Liver (tissue), 9 donors: ENCODE data around the gene VAC14. TPM values are rescaled to one million over a fixed set of nuclear protein-coding genes. Genes with fewer than 3 reads are reported as not detected.

ENCODE experiments used
- DNase-seq: peaks from one replicate; pipeline ENCODE4 v3.0.0-alpha.2; 2017; ENCODE audit warnings: low spot score
- H3K27ac ChIP-seq, 2 donors: one replicate each; pipeline ENCODE4 v1.7.0; 2013; ENCODE audit warnings: inconsistent platforms in 2 of 2, low read length in 2 of 2, control low read depth in 1 of 2, low read depth in 1 of 2, mild to moderate bottlenecking in 1 of 2
- H3K27me3 ChIP-seq, 4 donors: one replicate each; pipeline versions ENCODE4 v1.6.1 to v1.7.0; 2013; ENCODE audit warnings: low read length in 3 of 4, inconsistent platforms in 1 of 4, mild to moderate bottlenecking in 1 of 4, moderate library complexity in 1 of 4; ENCODE audit not compliant: control insufficient read depth in 4 of 4, insufficient read depth in 4 of 4
- H3K36me3 ChIP-seq, 4 donors: one replicate each; pipeline versions ENCODE4 v1.6.1 to v1.7.0; 2013; ENCODE audit warnings: low read length in 3 of 4, mild to moderate bottlenecking in 3 of 4, low read depth in 1 of 4, moderate library complexity in 1 of 4; ENCODE audit not compliant: control insufficient read depth in 4 of 4, insufficient read depth in 3 of 4
- H3K4me1 ChIP-seq, 4 donors: one replicate each; pipeline versions ENCODE4 v1.6.1 to v1.7.0; 2013; ENCODE audit warnings: low read length in 3 of 4, mild to moderate bottlenecking in 3 of 4, moderate library complexity in 1 of 4; ENCODE audit not compliant: control insufficient read depth in 4 of 4, insufficient read depth in 4 of 4
- H3K4me3 ChIP-seq, 3 donors: one replicate each; pipeline versions ENCODE4 v1.6.1 to v1.7.0; 2013; ENCODE audit warnings: low read length in 3 of 3, control low read depth in 1 of 3, low read depth in 1 of 3, mild to moderate bottlenecking in 1 of 3
- H3K9ac ChIP-seq, 2 donors: one replicate each; pipeline ENCODE4 v1.7.0; 2013; ENCODE audit warnings: low read length in 2 of 2, mild to moderate bottlenecking in 2 of 2, moderate library complexity in 2 of 2, control low read depth in 1 of 2, low read depth in 1 of 2
- H3K9me3 ChIP-seq, 4 donors: one replicate each; pipeline versions ENCODE4 v1.6.1 to v1.7.0; 2013; ENCODE audit warnings: low read length in 3 of 4; ENCODE audit not compliant: control insufficient read depth in 4 of 4
- EGR1 ChIP-seq, 2 donors: IDR thresholded peaks; 2 replicates each; pipeline ENCODE4 v1.6.1; 2016 to 2018; ENCODE audit warnings: antibody characterized with exemption in 2 of 2, low read depth in 2 of 2
- FOXA1 ChIP-seq: IDR thresholded peaks from 2 replicates; pipeline ENCODE4 v1.6.1; 2016; ENCODE audit warnings: antibody characterized with exemption
- FOXA2 ChIP-seq: IDR thresholded peaks from 2 replicates; pipeline ENCODE4 v1.6.1; 2016; ENCODE audit warnings: antibody characterized with exemption
- HNF4A ChIP-seq, 2 donors: conservative IDR thresholded peaks; 2 replicates each; pipeline ENCODE4 v1.6.1; 2016; ENCODE audit warnings: antibody characterized with exemption in 2 of 2, mild to moderate bottlenecking in 2 of 2
- HNF4G ChIP-seq: IDR thresholded peaks from 2 replicates; pipeline ENCODE4 v1.6.1; 2016; ENCODE audit warnings: antibody characterized with exemption
- JUND ChIP-seq, 2 donors: IDR thresholded peaks; 2 replicates each; pipeline ENCODE4 v1.6.1; 2016; ENCODE audit warnings: antibody characterized with exemption in 2 of 2
- NR2F2 ChIP-seq: IDR thresholded peaks from 2 replicates; pipeline ENCODE4 v1.6.1; 2016; ENCODE audit warnings: antibody characterized with exemption
- RAD21 ChIP-seq, 2 donors: IDR thresholded peaks; 2 replicates each; pipeline ENCODE4 v1.6.1; 2016; ENCODE audit warnings: antibody characterized with exemption in 2 of 2, mild to moderate bottlenecking in 2 of 2
- RXRA ChIP-seq, 2 donors: IDR thresholded peaks; 2 replicates each; pipeline ENCODE4 v1.6.1; 2017 to 2018; ENCODE audit warnings: antibody characterized with exemption in 2 of 2, mild to moderate bottlenecking in 1 of 2
- TAF1 ChIP-seq: conservative IDR thresholded peaks from 2 replicates; pipeline ENCODE4 v1.6.1; 2016; ENCODE audit warnings: antibody characterized with exemption, mild to moderate bottlenecking
- YY1 ChIP-seq: IDR thresholded peaks from 2 replicates; pipeline ENCODE4 v1.6.1; 2016; ENCODE audit warnings: antibody characterized with exemption, mild to moderate bottlenecking
- WGBS: extraction: QIAGEN DNeasy Blood & Tissue Kit; methylation state at CpG from one replicate; pipeline ENCODE4 v1.1.7; 2013; 5-methylcytosine and 5-hydroxymethylcytosine counted together
- polyA plus RNA-seq, 2 donors: library from polyadenylated mRNA; stranded (reverse) in 1 of 2; unstranded in 1 of 2; fragments of 200-250 nt in 1 of 2; fragments of >200 nt in 1 of 2; fragmentation: Nextera tagmentation in 1 of 2; extraction: Ambion mirVana in 1 of 2; gene quantifications; one replicate each; pipeline versions ENCODE4 v1.2.1 to v1.2.3, GENCODE V29; 2013 to 2015
- total RNA-seq, 2 donors: library from RNA; depleted of rRNA; stranded (reverse); fragments of >200 nt; gene quantifications; one replicate each; pipeline ENCODE4 v1.2.3, GENCODE V29; 2014
- TF ChIP-seq, protein P1 (sequence below): IDR thresholded peaks from 2 replicates; pipeline ENCODE4 v1.6.1; 2016; ENCODE audit warnings: antibody characterized with exemption, mild to moderate bottlenecking
- TF ChIP-seq, protein P2 (sequence below): IDR thresholded peaks from 2 replicates; pipeline ENCODE4 v1.6.1; 2016; ENCODE audit warnings: antibody characterized with exemption
- TF ChIP-seq, protein P3 (sequence below): fragments of 150-350 bp; IDR thresholded peaks from 2 replicates; pipeline ENCODE4 v1.5.1; 2017; ENCODE audit warnings: improper control_type of control experiment, low read depth, low read length; ENCODE audit not compliant: missing input control
- TF ChIP-seq, protein P4 (sequence below): IDR thresholded peaks from 2 replicates; pipeline ENCODE4 v1.6.1; 2016; ENCODE audit warnings: antibody characterized with exemption
- donor health status: healthy.
- donor health status: healthy.
- donor health status: healthy.
- donor health status: healthy.
- donor health status: healthy.

Gene VAC14
- total and polyA plus RNA-seq, 4 donors: 16.7 to 29.8 (median 20.5) TPM

DNA sequence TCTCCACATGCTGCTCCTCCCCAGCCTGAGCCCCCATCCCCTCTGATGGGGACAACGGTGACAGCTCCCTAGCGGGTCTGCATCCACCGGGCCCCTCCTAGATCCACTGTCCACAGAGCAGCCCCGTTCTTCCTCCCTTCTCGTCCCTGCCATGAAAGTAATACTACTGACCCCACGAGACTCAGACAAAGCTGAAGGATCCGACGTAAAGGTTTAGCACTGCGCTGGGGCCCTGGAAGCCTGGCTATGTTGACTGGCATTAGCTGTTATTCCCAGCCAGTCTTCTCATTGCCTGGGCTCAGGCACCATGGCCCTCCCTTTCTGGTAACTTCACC lies 30.7 kb downstream of the VAC14 start (continued):
- TF ChIP-seq, protein P1, sequence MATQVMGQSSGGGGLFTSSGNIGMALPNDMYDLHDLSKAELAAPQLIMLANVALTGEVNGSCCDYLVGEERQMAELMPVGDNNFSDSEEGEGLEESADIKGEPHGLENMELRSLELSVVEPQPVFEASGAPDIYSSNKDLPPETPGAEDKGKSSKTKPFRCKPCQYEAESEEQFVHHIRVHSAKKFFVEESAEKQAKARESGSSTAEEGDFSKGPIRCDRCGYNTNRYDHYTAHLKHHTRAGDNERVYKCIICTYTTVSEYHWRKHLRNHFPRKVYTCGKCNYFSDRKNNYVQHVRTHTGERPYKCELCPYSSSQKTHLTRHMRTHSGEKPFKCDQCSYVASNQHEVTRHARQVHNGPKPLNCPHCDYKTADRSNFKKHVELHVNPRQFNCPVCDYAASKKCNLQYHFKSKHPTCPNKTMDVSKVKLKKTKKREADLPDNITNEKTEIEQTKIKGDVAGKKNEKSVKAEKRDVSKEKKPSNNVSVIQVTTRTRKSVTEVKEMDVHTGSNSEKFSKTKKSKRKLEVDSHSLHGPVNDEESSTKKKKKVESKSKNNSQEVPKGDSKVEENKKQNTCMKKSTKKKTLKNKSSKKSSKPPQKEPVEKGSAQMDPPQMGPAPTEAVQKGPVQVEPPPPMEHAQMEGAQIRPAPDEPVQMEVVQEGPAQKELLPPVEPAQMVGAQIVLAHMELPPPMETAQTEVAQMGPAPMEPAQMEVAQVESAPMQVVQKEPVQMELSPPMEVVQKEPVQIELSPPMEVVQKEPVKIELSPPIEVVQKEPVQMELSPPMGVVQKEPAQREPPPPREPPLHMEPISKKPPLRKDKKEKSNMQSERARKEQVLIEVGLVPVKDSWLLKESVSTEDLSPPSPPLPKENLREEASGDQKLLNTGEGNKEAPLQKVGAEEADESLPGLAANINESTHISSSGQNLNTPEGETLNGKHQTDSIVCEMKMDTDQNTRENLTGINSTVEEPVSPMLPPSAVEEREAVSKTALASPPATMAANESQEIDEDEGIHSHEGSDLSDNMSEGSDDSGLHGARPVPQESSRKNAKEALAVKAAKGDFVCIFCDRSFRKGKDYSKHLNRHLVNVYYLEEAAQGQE: no peak
- no peak for TF ChIP-seq EGR1 (IDR thresholded peaks at IDR 0.05; ENCODE audit: low read depth in 2 of 2)
- TF ChIP-seq RXRA (IDR thresholded peaks at IDR 0.05): no peak

DNA sequence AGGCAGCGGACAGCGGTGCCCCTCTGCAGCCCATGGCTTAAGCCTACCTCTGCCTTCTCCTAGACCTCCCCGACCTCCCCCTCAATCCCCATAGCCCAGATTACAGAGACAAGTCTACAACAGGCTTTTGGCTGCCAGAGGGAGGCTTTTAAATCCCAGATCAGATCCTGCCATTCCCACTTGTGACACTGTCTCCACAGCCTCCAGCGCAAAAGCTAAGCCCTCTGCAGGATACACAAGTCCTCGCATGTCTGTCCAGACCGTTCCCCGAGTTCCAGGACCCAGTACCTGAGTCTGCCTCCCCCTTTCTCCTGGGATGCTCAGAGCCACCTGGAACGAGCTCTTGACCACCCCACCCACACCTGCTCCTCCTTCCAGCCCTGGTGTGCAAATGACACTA lies 31.2 kb downstream of the VAC14 start:
- Histone ChIP-seq H3K4me3 (no peak overlapping the region), H3K9ac (no peak overlapping the region), H3K27me3 (no peaks in the 10 kb centered on the region), H3K4me1 (peaks cover 0 to 9% (median 5%) of the 10 kb centered on the region in 4 donors), H3K27ac (no peak overlapping the region), H3K36me3 (peaks cover 0 to 14% (median 4%) of the 10 kb centered on the region in 4 donors), H3K9me3 (no peaks in the 10 kb centered on the region)
- DNase-seq: no peak
- TF ChIP-seq NR2F2 (no peak), JUND (IDR thresholded peaks at IDR 0.05) (no peak), HNF4G (no peak), RAD21 (IDR thresholded peaks at IDR 0.05) (no peak), HNF4A (conservative IDR thresholded peaks at IDR 0.05) (no peak), FOXA1 (no peak), RXRA (IDR thresholded peaks at IDR 0.05) (no peak), TAF1 (no peak), EGR1 (IDR thresholded peaks at IDR 0.05; ENCODE audit: low read depth in 2 of 2) (no peak), YY1 (no peak)
- TF ChIP-seq, protein P2, sequence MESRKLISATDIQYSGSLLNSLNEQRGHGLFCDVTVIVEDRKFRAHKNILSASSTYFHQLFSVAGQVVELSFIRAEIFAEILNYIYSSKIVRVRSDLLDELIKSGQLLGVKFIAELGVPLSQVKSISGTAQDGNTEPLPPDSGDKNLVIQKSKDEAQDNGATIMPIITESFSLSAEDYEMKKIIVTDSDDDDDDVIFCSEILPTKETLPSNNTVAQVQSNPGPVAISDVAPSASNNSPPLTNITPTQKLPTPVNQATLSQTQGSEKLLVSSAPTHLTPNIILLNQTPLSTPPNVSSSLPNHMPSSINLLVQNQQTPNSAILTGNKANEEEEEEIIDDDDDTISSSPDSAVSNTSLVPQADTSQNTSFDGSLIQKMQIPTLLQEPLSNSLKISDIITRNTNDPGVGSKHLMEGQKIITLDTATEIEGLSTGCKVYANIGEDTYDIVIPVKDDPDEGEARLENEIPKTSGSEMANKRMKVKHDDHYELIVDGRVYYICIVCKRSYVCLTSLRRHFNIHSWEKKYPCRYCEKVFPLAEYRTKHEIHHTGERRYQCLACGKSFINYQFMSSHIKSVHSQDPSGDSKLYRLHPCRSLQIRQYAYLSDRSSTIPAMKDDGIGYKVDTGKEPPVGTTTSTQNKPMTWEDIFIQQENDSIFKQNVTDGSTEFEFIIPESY: no peak
- TF ChIP-seq, protein P3, sequence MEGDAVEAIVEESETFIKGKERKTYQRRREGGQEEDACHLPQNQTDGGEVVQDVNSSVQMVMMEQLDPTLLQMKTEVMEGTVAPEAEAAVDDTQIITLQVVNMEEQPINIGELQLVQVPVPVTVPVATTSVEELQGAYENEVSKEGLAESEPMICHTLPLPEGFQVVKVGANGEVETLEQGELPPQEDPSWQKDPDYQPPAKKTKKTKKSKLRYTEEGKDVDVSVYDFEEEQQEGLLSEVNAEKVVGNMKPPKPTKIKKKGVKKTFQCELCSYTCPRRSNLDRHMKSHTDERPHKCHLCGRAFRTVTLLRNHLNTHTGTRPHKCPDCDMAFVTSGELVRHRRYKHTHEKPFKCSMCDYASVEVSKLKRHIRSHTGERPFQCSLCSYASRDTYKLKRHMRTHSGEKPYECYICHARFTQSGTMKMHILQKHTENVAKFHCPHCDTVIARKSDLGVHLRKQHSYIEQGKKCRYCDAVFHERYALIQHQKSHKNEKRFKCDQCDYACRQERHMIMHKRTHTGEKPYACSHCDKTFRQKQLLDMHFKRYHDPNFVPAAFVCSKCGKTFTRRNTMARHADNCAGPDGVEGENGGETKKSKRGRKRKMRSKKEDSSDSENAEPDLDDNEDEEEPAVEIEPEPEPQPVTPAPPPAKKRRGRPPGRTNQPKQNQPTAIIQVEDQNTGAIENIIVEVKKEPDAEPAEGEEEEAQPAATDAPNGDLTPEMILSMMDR: no peak
- TF ChIP-seq, protein P4, sequence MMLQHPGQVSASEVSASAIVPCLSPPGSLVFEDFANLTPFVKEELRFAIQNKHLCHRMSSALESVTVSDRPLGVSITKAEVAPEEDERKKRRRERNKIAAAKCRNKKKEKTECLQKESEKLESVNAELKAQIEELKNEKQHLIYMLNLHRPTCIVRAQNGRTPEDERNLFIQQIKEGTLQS: no peak
- 96% methylated on average over 8 of the region's 8 CpGs for whole genome bisulfite sequencing

DNA sequence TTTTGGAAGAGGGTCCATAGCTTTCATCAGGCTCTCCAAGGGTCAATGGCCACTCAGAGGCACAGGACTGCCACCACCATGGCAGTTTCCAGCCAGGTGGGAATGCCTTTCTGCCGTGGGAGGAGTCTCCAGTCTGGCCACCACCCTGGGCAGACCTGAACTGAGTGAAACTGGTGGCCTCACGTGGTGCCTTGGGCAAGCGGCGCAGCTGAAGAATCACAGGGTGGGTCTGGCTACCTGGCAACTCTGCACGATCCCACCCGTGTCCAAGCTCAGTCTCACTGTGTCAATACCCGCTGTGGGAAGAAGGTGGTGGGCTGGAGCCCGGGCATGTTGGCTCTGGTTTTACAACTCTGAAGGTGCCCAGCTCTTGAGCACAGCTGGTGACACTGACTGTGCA lies 31.8 kb downstream of the VAC14 start:
- Histone ChIP-seq H3K9me3 (no peaks in the 10 kb centered on the region), H3K27ac (no peak overlapping the region), H3K27me3 (no peaks in the 10 kb centered on the region), H3K9ac (no peak overlapping the region), H3K4me3 (no peak overlapping the region), H3K36me3 (peaks cover 0 to 13% (median 4%) of the 10 kb centered on the region in 4 donors), H3K4me1 (peaks cover 0 to 9% (median 5%) of the 10 kb centered on the region in 4 donors)
- TF ChIP-seq RXRA (IDR thresholded peaks at IDR 0.05): no peak
- no peak for TF ChIP-seq HNF4A (conservative IDR thresholded peaks at IDR 0.05)
- TF ChIP-seq HNF4G: no peak
- no peak for TF ChIP-seq EGR1 (IDR thresholded peaks at IDR 0.05; ENCODE audit: low read depth in 2 of 2)
- TF ChIP-seq, protein P3: no peak
- TF ChIP-seq FOXA2: no peak
- DNase-seq: no peak
- 93% methylated on average over 8 of the region's 8 CpGs for WGBS
